Measurements from ENCODE around the gene USH1C. TPM values are rescaled to one million over a fixed set of nuclear protein-coding genes. Genes with fewer than 3 reads are reported as not detected.

Gene USH1C
- total RNA-seq, 2 donors from 2014 or later: not detected

- DNase-seq (no peak), ATAC-seq (no peak)
- H3K27me3 Mint-ChIP-seq: peaks cover 65% of the 10 kb centered on the region
- no peak overlapping the region for H3K27ac Mint-ChIP-seq
- H3K4me3 Mint-ChIP-seq: no peak overlapping the region
- H3K9me3 ChIP-seq (ENCODE audit: control insufficient read depth, low read length, poor library complexity, severe bottlenecking): no peaks in the 10 kb centered on the region
- peaks cover 4% of the 10 kb centered on the region for H3K36me3 Mint-ChIP-seq (ENCODE audit: low read depth)
- H3K4me1 Mint-ChIP-seq: peaks cover 4% of the 10 kb centered on the region
These were observed 6.5 kb upstream of the USH1C start for GRCh38 chr11:17550450-17551346.

GRCh38 chr11:17548444-17548843, 4.2 kb upstream of the USH1C start:
- no peak overlapping the region for H3K27ac Mint-ChIP-seq
- peaks cover 72% of the 10 kb centered on the region for H3K27me3 Mint-ChIP-seq
- ATAC-seq (no peak), DNase-seq (no peak)
- H3K36me3 Mint-ChIP-seq (ENCODE audit: low read depth): peaks cover 6% of the 10 kb centered on the region
- no peak overlapping the region for H3K4me3 Mint-ChIP-seq
- H3K9me3 ChIP-seq (ENCODE audit: control insufficient read depth, low read length, poor library complexity, severe bottlenecking): no peaks in the 10 kb centered on the region
- H3K4me1 Mint-ChIP-seq: peaks cover 6% of the 10 kb centered on the region

- DNase-seq (no peak), ATAC-seq (no peak)
- Mint-ChIP-seq H3K27me3 (peaks cover 71% of the 10 kb centered on the region), H3K27ac (no peak overlapping the region), H3K36me3 (ENCODE audit: low read depth) (peaks cover 6% of the 10 kb centered on the region), H3K4me3 (no peak overlapping the region), H3K4me1 (peaks cover 6% of the 10 kb centered on the region)
- H3K9me3 ChIP-seq (ENCODE audit: control insufficient read depth, low read length, poor library complexity, severe bottlenecking): no peaks in the 10 kb centered on the region
These were observed 3.7 kb upstream of the USH1C start for GRCh38 chr11:17547932-17548331.

- ATAC-seq (no peak), DNase-seq (no peak)
- Mint-ChIP-seq H3K36me3 (ENCODE audit: low read depth) (peaks cover 6% of the 10 kb centered on the region), H3K4me3 (no peak within 1 kb of the TSS), H3K4me1 (peaks cover 6% of the 10 kb centered on the region), H3K27me3 (peaks cover 74% of the 10 kb centered on the region), H3K27ac (no peak within 1 kb of the TSS)
- no peaks in the 10 kb centered on the region for H3K9me3 ChIP-seq (ENCODE audit: control insufficient read depth, low read length, poor library complexity, severe bottlenecking)
These were observed 2.9 kb upstream of the USH1C start, which contains the start of gene OTOG for GRCh38 chr11:17547051-17547577. Gene OTOG (plus strand): TSS chr11:17547259. CDS start chr11:17547373, 114 bp downstream.

- Mint-ChIP-seq H3K36me3 (ENCODE audit: low read depth) (peaks cover 6% of the 10 kb centered on the region), H3K4me1 (peaks cover 6% of the 10 kb centered on the region), H3K27me3 (peaks cover 79% of the 10 kb centered on the region), H3K27ac (no peak overlapping the region), H3K4me3 (no peak overlapping the region)
- H3K9me3 ChIP-seq (ENCODE audit: control insufficient read depth, low read length, poor library complexity, severe bottlenecking): no peaks in the 10 kb centered on the region
- DNase-seq: no peak
- ATAC-seq: no peak
These were observed 2.0 kb upstream of the USH1C start for GRCh38 chr11:17546240-17546639.

GRCh38 chr11:17543574-17544180, 539 bp downstream of the USH1C start:
- Mint-ChIP-seq H3K4me1 (peaks cover 6% of the 10 kb centered on the region), H3K27me3 (peaks cover 77% of the 10 kb centered on the region), H3K27ac (no peak overlapping the region), H3K4me3 (no peak overlapping the region), H3K36me3 (ENCODE audit: low read depth) (peaks cover 10% of the 10 kb centered on the region)
- ATAC-seq (no peak), DNase-seq (no peak)
- no peaks in the 10 kb centered on the region for H3K9me3 ChIP-seq (ENCODE audit: control insufficient read depth, low read length, poor library complexity, severe bottlenecking)

- peaks cover 10% of the 10 kb centered on the region for H3K36me3 Mint-ChIP-seq (ENCODE audit: low read depth)
- peaks cover 6% of the 10 kb centered on the region for H3K4me1 Mint-ChIP-seq
- ATAC-seq: no peak
- H3K27ac Mint-ChIP-seq: no peak overlapping the region
- no peak for DNase-seq
- peaks cover 73% of the 10 kb centered on the region for H3K27me3 Mint-ChIP-seq
- no peak overlapping the region for H3K4me3 Mint-ChIP-seq
- H3K9me3 ChIP-seq (ENCODE audit: control insufficient read depth, low read length, poor library complexity, severe bottlenecking): no peaks in the 10 kb centered on the region
These were observed 1.2 kb downstream of the USH1C start for GRCh38 chr11:17543041-17543440.

- H3K9me3 ChIP-seq (ENCODE audit: control insufficient read depth, low read length, poor library complexity, severe bottlenecking): no peaks in the 10 kb centered on the region
- Mint-ChIP-seq H3K27me3 (peaks cover 71% of the 10 kb centered on the region), H3K36me3 (ENCODE audit: low read depth) (peaks cover 10% of the 10 kb centered on the region), H3K4me3 (no peak overlapping the region), H3K27ac (no peak overlapping the region), H3K4me1 (peaks cover 5% of the 10 kb centered on the region)
- DNase-seq (no peak), ATAC-seq (no peak)
These were observed 2.0 kb downstream of the USH1C start for GRCh38 chr11:17542249-17542648.

GRCh38 chr11:17541330-17541885, 2.8 kb downstream of the USH1C start:
- no peak overlapping the region for H3K4me3 Mint-ChIP-seq
- peaks cover 4% of the 10 kb centered on the region for H3K4me1 Mint-ChIP-seq
- peaks cover 63% of the 10 kb centered on the region for H3K27me3 Mint-ChIP-seq
- no peaks in the 10 kb centered on the region for H3K9me3 ChIP-seq (ENCODE audit: control insufficient read depth, low read length, poor library complexity, severe bottlenecking)
- DNase-seq: no peak
- H3K36me3 Mint-ChIP-seq (ENCODE audit: low read depth): peaks cover 9% of the 10 kb centered on the region
- ATAC-seq: no peak
- H3K27ac Mint-ChIP-seq: no peak overlapping the region

GRCh38 chr11:17540807-17541206, 3.4 kb downstream of the USH1C start:
- no peak for ATAC-seq
- peaks cover 4% of the 10 kb centered on the region for H3K4me1 Mint-ChIP-seq
- no peak overlapping the region for H3K27ac Mint-ChIP-seq

GRCh38 chr11:17538731-17539130, 5.5 kb downstream of the USH1C start:
- no peaks in the 10 kb centered on the region for H3K9me3 ChIP-seq (ENCODE audit: control insufficient read depth, low read length, poor library complexity, severe bottlenecking)
- no peak overlapping the region for H3K4me3 Mint-ChIP-seq
- H3K27me3 Mint-ChIP-seq: peaks cover 47% of the 10 kb centered on the region
- H3K27ac Mint-ChIP-seq: no peak overlapping the region
- no peak for ATAC-seq
- DNase-seq: no peak
- peaks cover 2% of the 10 kb centered on the region for H3K4me1 Mint-ChIP-seq
- peaks cover 4% of the 10 kb centered on the region for H3K36me3 Mint-ChIP-seq (ENCODE audit: low read depth)

More at GRCh38 chr11:17540807-17541206, 3.4 kb downstream of the USH1C start:
- no peak for DNase-seq
- Mint-ChIP-seq H3K27me3 (peaks cover 57% of the 10 kb centered on the region), H3K36me3 (ENCODE audit: low read depth) (peaks cover 6% of the 10 kb centered on the region), H3K4me3 (no peak overlapping the region)
- H3K9me3 ChIP-seq (ENCODE audit: control insufficient read depth, low read length, poor library complexity, severe bottlenecking): no peaks in the 10 kb centered on the region

- Mint-ChIP-seq H3K4me3 (no peak overlapping the region), H3K27ac (no peak overlapping the region), H3K4me1 (peaks cover 2% of the 10 kb centered on the region), H3K27me3 (peaks cover 44% of the 10 kb centered on the region), H3K36me3 (ENCODE audit: low read depth) (peaks cover 4% of the 10 kb centered on the region)
- DNase-seq (no peak), ATAC-seq (no peak)
- H3K9me3 ChIP-seq (ENCODE audit: control insufficient read depth, low read length, poor library complexity, severe bottlenecking): no peaks in the 10 kb centered on the region
These were observed 6.2 kb downstream of the USH1C start for GRCh38 chr11:17538054-17538453.

GRCh38 chr11:17537261-17537660, 7.0 kb downstream of the USH1C start:
- H3K9me3 ChIP-seq (ENCODE audit: control insufficient read depth, low read length, poor library complexity, severe bottlenecking): no peaks in the 10 kb centered on the region
- Mint-ChIP-seq H3K4me1 (peaks cover 2% of the 10 kb centered on the region), H3K27ac (no peak overlapping the region), H3K36me3 (ENCODE audit: low read depth) (peaks cover 4% of the 10 kb centered on the region), H3K4me3 (no peak overlapping the region), H3K27me3 (peaks cover 45% of the 10 kb centered on the region)
- DNase-seq: no peak
- no peak for ATAC-seq

All from T-helper 17 cell (primary cell).